ENCODE data around the gene RSBN1L. TPM values are rescaled to one million over a fixed set of nuclear protein-coding genes. Genes with fewer than 3 reads are reported as not detected.

RSBN1L gene
- total RNA-seq, 1 donor from 2014 or later = 12.6 TPM

DNA sequence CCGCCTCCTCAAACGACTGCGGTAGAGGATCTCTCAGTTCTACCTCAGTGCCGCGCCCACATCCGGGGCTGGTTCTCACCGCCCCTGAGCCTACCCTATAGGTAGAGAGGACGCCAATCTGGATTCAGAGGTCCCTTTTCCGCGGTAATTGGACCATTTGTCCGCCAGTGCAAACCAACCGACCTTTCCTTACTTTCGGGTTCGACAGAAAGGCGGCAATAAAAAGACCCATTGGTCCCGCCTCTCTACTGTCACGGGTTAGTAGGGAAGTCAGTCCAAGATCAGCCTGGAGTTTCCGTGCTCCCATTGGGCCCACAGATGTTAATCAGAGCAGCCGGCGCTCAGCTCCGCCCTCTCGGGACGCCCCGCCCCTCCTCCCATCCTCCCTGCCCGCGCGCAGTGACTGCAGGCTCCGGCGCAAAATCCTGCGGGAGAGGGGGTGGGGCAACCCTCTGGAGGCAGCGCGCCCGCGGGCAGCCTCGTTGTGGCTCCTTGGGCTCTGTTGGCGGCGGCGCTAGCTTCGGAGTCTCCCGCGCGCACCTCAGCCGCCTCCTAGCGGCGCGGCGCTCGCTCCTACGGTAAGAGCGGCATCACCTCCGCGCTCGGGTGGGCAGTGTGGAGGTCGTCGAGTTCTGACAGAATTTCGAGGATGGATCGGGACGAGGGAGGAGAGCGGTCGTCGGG is 102.3 kb downstream of the RSBN1L start, which contains the start of the genes PHTF2 and TMEM60:
TSS of gene PHTF2 (plus strand) at position 380 of the 684 bp plus-strand sequence.
TSS of gene TMEM60 (minus strand) at position 41 of the 684 bp plus-strand sequence. CDS start 4,061 bp downstream, outside the sequence.
- Mint-ChIP-seq H3K9me3 (ENCODE audit: unreplicated experiment) (no peaks in the 10 kb centered on the region), H3K27me3 (ENCODE audit: low read depth, unreplicated experiment) (no peaks in the 10 kb centered on the region), H3K36me3 (ENCODE audit: low read depth, unreplicated experiment) (peaks cover 5% of the 10 kb centered on the region), H3K4me3 (ENCODE audit: unreplicated experiment) (peak within 1 kb of the TSS; percentile 98), H3K27ac (ENCODE audit: unreplicated experiment) (peak within 1 kb of the TSS; percentile 83), H3K4me1 (ENCODE audit: low read depth, unreplicated experiment) (peaks cover 12% of the 10 kb centered on the region)
- H3K4me1 ChIP-seq (ENCODE audit: insufficient read depth, low read length) = peaks cover 20% of the 10 kb centered on the region
- peak; percentile 99 for DNase-seq (ENCODE audit: low read depth)
- H3K36me3 ChIP-seq (ENCODE audit: insufficient read depth, low read length) = no peaks in the 10 kb centered on the region
- peaks cover 90% of the 10 kb centered on the region for H3K79me2 ChIP-seq (ENCODE audit: insufficient read depth, low read length)
- peaks cover 8% of the 10 kb centered on the region for H4K20me1 ChIP-seq (ENCODE audit: insufficient read depth, low read length)
- H2AFZ ChIP-seq (ENCODE audit: low read depth, low read length) = peak within 1 kb of the TSS; percentile 83
- H3K9me3 ChIP-seq (ENCODE audit: insufficient read depth, low read depth, low read length) = no peaks in the 10 kb centered on the region
- peak within 1 kb of the TSS; percentile 78 for H3K4me3 ChIP-seq (ENCODE audit: insufficient read depth, low read depth, low read length)
- FAIRE-seq = peak; percentile 59
- peak within 1 kb of the TSS; percentile 82 for H3K27ac ChIP-seq (ENCODE audit: low read depth, low read length)
- peak within 1 kb of the TSS; percentile 89 for H3K9ac ChIP-seq (ENCODE audit: low read length)
- H3K4me2 ChIP-seq (ENCODE audit: low read length) = peak within 1 kb of the TSS; percentile 93
- no peak for TF ChIP-seq EZH2 (IDR thresholded peaks at IDR 0.05; ENCODE audit: insufficient read depth, low read length)
- TF ChIP-seq, protein P1, sequence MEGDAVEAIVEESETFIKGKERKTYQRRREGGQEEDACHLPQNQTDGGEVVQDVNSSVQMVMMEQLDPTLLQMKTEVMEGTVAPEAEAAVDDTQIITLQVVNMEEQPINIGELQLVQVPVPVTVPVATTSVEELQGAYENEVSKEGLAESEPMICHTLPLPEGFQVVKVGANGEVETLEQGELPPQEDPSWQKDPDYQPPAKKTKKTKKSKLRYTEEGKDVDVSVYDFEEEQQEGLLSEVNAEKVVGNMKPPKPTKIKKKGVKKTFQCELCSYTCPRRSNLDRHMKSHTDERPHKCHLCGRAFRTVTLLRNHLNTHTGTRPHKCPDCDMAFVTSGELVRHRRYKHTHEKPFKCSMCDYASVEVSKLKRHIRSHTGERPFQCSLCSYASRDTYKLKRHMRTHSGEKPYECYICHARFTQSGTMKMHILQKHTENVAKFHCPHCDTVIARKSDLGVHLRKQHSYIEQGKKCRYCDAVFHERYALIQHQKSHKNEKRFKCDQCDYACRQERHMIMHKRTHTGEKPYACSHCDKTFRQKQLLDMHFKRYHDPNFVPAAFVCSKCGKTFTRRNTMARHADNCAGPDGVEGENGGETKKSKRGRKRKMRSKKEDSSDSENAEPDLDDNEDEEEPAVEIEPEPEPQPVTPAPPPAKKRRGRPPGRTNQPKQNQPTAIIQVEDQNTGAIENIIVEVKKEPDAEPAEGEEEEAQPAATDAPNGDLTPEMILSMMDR (IDR thresholded peaks at IDR 0.05; ENCODE audit: insufficient read depth, low read depth, low read length) = peak; percentile 6
- no peaks in the 10 kb centered on the region for H3K27me3 ChIP-seq (ENCODE audit: insufficient read depth, low read length)

DNA sequence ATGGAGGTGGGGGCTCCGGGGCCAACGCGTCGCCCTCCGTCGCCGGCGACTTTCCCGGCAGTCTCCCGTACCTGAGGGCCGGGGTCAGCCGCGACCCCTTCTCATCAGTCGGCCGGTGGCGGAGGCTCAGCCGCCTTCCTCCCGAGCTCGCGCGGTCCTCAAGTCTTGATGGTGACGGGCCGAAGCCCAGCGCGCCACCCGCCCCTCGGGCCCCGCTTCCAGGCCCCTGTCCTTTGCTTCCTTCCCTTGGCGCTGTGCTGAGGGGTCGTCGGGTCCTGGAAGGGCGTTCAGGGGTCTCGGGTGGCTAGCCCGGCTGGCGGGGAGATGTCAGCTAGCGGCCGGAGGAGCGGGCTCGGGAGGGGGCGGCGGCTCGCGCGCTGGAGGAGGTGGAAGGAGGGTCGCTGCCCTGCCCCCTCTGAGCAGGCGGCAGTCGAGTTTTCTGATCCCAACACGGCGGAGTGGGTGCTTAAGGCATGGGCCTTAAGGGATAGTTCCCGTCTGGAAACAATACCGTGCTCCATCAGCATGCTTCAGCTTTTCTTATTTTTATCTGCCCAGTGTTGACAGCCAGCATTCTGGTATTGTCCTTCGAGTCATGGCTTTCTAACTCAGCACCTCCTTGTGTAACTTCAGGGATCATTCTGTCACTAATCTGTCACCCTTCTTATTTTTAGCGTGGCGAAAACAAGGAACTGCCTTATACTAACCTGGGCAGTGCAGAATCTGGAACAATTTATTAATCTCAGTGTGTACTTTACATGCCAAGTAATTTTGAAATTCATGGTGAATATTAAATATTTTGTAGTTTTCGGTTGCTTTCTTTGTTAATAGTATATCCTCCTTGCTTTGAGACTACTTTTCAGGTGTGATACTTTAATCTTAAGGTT is 103.1 kb downstream of the RSBN1L start:
- peaks cover 12% of the 10 kb centered on the region for H3K4me1 Mint-ChIP-seq (ENCODE audit: low read depth, unreplicated experiment)
- Histone ChIP-seq H3K4me2 (ENCODE audit: low read length) (peak overlapping the region; percentile 93), H3K36me3 (ENCODE audit: insufficient read depth, low read length) (no peaks in the 10 kb centered on the region), H3K4me1 (ENCODE audit: insufficient read depth, low read length) (peaks cover 20% of the 10 kb centered on the region), H3K4me3 (ENCODE audit: insufficient read depth, low read depth, low read length) (peak overlapping the region; percentile 78), H3K27ac (ENCODE audit: low read depth, low read length) (peak overlapping the region; percentile 76), H4K20me1 (ENCODE audit: insufficient read depth, low read length) (peaks cover 11% of the 10 kb centered on the region), H2AFZ (ENCODE audit: low read depth, low read length) (peak overlapping the region; percentile 83), H3K9ac (ENCODE audit: low read length) (peak overlapping the region; percentile 89), H3K27me3 (ENCODE audit: insufficient read depth, low read length) (no peaks in the 10 kb centered on the region), H3K79me2 (ENCODE audit: insufficient read depth, low read length) (peaks cover 90% of the 10 kb centered on the region), H3K9me3 (ENCODE audit: insufficient read depth, low read depth, low read length) (no peaks in the 10 kb centered on the region)
- no peaks in the 10 kb centered on the region for H3K27me3 Mint-ChIP-seq (ENCODE audit: low read depth, unreplicated experiment)
- H3K36me3 Mint-ChIP-seq (ENCODE audit: low read depth, unreplicated experiment) = peaks cover 5% of the 10 kb centered on the region
- peak; percentile 14 for DNase-seq (ENCODE audit: low read depth)
- no peaks in the 10 kb centered on the region for H3K9me3 Mint-ChIP-seq (ENCODE audit: unreplicated experiment)
- H3K4me3 Mint-ChIP-seq (ENCODE audit: unreplicated experiment) = peak overlapping the region; percentile 98
- no peak for FAIRE-seq
- H3K27ac Mint-ChIP-seq (ENCODE audit: unreplicated experiment) = peak overlapping the region; percentile 70
- no peak for TF ChIP-seq EZH2 (IDR thresholded peaks at IDR 0.05; ENCODE audit: insufficient read depth, low read length)
- TF ChIP-seq, protein P1 (IDR thresholded peaks at IDR 0.05; ENCODE audit: insufficient read depth, low read depth, low read length) = no peak

All from astrocyte (in vitro differentiated cells and primary cell).